HG02623 (cell line): Measurements from ENCODE around the gene SLC35F6.
"Not testable (repeated sequence)": the region's sequence is repeated elsewhere in the genome, so short reads cannot be mapped to it uniquely, and the experiment has no call there.

Experiments used
- ATAC-seq: cut with Tn5 transposase; IDR thresholded peaks from one replicate; pipeline ENCODE4 v1.9.1; 2021; ENCODE audit warnings: moderate library complexity; ENCODE audit not compliant: unreplicated experiment

SLC35F6 gene

DNA sequence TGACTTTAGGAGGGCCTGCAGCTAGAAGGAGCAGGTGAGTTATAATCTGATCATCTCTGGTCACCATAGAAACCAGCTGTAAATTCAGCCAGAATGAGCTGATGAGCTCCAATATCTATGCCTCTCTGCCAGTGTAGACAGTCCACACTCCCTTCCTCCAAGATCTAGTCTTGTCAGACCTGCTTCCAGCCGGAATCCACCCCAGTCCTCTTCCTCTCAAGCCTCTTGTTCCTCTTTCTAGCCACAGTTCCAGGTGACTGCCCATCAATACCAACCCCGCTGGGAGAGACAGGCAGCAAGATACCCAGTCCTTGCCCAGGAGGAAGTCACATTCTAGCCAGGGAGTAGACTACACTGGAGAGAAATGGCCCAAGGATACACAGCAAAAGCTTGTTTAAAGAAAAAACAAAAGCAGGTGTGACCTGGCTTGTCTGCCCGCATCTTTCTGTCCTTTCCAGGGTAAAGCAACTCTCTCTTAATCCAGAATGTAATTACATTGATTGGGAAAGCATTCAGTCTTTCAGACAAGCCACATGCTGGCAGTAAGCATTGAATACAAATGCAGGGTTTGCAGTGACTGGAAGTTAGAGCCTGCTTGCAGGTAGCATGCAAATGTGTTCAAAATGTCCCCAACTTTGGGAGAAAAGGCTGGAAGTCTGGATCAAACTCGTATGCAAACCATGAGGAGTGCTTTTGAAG lies 9.0 kb upstream of the SLC35F6 start:
- no peak for ATAC-seq

DNA sequence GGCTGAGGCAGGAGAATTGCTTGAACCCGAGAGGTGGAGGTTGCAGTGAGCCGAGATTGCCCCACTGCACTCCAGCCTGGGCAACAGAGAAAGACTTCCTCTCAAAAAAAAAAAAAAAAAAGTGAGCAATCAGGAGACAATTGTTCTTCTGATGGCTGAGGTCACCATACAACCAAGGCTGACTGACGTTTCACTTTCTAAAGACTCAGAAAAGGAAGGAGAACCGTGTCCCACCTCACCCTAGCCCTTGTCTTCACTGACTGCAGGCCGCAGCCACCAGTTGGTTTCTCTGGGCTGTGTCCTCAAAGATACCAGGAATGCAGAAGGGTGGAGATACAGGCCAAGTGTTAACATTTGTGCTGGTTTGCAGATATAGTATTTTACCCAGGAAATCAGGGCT lies 7.7 kb upstream of the SLC35F6 start:
- no peak for ATAC-seq

DNA sequence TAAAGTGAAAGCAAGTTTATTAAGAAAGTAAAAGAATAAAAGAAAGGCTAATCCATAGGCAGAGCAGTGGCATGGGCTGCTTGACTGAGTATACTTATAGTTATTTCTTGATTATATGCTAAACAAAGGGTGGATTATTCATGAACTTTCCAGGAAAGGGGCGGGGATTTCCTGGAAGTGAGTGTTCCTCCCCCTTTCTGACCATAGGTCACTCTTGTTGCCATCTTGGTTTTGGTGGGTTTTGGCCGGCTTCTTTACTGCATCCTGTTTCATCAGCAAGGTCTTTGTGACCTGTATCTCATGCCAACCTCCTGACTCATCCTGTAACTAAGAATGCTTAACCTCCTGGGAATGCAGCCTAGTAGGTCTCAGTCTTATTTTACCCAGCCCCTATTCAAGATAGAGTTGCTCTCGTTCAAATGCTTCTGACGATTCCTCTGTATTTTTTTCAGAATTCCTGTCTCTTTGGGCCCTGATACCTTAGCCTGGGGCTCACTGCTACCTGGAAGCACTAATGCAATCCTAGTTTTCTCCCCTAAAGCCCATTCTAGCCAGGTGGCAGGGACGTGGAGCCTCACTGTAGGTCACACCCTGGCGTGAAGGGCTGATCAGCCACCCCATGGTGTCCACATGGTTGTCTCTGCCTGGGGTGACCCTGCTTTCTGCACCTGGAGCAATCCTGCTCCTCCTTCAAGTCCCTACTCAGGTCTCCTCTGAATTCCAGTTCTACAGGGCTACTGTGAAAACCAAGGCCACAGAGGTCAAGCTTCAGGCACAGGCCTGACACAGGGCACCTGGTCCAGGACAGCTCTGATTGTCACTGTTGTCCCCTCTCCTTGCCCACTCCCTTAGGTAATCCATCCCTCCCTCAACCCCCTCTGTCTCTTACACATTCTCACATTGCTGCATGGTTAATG lies 6.0 kb upstream of the SLC35F6 start:
- no peak for ATAC-seq

DNA sequence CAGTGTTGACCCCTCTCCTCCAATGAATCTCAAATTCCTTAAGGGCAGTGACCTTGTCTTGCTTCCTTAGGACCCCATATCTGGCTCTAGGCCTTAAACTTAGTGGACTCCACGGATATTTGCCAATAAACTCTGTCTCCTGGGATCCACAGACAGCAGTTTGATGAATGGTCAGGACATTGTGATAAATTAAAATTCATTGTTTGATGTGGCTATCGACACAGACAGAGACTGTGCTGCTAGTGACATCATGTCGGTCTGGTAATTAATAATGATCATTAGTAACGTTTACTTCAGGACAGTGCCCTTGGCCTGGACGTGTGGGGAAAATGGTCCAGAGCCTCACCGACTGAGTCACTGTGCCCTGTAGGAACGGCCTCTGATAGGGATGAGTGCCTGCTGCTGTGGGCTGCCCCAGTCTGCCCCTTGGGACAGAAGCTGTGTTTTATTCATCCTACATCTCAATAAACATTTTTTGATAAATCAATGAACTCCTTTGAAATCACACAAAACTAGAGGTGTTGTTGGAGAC lies 5.2 kb upstream of the SLC35F6 start:
- ATAC-seq = no peak

DNA sequence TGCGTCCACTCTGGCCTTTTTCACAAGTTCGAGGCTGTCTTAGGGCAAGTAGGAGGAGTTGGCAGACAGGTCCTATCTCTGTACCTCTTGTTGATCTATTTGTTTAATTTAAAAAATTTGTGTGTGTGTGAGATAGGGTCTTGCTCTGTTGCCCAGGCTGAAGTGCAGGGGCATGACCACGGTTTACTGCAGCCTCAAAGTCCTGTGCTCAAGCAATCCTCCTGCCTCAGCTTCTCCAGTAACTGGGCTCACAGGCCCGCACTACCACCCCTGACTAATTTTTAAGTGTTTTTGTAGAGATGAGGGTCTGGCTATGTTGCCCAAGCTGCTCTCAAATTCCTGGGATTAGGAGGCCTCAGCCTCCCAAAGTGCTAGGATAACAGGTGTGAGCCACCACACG lies 4.2 kb upstream of the SLC35F6 start:
- ATAC-seq = no peak

DNA sequence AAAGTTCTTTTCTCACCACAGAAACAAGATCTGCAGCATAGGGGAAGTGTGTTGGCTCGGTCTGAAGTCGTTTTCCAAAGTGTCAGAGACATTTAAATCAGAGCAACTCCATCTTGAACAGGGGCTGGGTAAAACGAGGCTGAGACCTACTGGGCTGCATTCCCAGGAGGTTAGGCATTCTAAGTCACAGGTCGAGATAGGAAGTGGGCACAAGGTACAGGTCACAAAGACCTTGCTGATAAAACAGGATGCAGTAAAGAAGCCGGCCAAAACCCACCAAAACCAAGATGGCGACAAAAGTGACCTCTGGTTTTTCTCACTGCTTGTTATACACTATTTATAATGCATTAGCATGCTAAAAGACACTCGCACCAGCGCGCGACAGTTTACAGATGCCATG lies 3.1 kb upstream of the SLC35F6 start:
- not testable (repeated sequence) for ATAC-seq

DNA sequence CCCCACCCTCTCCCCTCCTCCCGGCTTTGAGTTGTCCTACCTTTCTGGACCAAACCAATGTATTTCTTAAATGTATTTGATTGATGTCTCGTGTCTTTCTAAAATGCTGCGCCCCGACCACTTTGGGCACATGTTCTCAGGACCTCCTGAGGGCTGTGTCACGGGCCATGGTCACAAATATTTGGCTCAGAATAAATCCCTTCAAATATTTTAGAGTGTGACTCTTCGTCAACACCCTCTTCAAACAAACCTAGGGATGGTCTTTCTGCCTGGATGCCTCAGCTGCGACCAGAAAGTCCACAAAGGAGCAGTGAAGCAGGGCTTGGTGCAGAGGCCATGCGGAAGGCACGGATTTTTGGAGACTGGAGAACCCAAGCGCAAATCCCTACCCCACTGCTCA lies 1.1 kb upstream of the SLC35F6 start:
- no peak for ATAC-seq

DNA sequence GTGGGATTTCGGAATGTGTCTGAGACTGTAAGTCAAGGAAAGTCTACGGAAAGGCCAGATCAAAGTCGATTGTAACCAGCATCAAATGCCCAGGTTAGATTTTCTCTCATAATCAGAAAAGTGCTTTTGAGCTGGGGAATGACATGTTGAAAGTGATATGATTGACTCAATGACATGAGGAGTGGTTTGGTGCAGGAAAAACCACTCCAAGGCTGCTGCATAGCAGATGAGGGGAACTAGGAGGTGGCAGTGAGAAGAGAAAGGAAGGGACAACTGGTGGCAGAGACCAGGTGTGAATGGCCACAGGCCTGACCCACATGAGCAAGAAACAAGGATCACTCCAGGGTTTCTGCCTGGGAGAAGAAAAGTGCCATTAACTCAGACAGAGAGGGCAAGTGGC lies 822 bp downstream of the SLC35F6 start:
- ATAC-seq = no peak

DNA sequence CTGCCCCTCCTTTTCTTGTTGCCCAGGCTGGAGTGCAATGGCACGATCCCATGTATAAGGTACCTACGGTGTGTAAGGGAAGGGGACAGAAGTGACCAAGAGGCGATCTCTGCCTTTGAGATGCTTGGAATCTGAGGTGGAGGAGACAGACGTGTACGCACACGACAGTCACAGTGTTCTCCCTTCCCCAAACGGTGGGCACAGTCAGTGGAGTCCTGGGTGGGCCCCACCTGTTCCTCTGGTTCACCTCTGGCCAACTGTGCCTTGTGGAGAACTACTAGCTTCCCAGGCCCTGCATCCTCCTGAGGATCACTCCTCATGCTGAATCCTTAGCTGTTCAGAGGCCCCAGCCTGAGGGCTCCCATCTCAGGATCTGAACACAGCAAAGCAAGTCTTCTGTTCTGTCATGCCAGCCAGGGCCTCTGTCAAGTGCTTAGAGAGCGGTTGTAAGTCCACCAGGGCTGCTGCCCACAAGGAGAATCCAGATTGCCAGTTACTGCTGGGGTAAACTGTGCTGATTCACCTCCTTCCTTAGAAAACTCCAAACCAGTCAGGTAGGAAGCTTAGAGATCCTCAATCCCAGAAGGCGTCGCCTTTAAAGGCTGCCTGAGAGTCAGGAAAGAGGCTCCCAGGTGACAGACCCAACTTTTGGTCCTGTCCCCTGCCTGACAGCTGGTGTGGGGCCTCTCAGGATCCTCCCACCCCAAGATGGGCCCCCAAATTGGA lies 1.6 kb downstream of the SLC35F6 start:
- no peak for ATAC-seq

DNA sequence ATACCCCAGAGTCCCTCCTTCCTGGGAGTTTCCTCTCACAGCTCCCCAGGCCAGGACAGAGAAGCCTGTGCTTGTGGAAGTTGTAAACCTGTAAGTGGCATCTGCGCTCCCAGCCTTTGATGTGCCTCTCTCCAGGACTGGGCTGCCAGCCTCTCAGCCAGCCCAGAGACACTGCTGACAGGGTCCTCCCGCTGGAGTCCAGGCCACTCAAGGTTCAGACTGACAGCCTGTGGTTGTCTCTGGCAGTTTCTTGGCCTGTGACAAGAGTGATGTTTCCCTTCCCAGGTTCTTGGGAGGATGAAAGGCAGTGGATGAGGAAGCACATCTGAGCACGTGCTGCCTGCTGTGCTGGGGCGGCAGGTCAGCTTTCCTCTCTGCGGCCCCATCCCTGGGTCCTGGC lies 3.0 kb downstream of the SLC35F6 start:
- no peak for ATAC-seq

DNA sequence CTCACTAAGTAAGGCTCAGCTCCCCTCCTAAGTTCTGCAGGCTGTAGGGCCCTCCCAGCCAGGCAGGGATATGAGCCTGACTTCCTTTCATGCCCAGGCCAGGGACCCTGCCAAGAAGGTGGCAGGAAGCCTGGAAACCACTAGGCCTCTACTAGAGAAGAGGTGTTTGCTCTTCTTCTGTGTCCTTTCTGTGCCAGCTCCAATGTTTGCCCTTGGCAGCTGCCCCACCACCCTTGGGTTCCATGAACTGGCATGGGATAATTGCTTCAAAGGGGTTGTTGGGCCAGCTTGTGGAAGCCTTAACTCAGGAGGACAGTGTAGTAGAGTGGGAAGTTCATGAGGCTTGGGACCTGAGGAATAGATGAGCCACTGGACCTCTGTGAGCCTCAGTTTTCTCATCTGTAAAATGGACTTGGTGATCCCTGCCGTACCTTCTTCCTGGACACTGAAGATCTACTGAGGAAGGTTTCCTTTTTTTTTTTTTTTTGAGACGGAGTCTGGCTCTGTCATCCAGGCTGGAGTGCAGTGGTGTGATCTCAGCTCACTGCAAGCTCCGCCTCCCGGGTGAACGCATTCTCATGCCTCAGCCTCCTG lies 3.9 kb downstream of the SLC35F6 start:
- no peak for ATAC-seq

DNA sequence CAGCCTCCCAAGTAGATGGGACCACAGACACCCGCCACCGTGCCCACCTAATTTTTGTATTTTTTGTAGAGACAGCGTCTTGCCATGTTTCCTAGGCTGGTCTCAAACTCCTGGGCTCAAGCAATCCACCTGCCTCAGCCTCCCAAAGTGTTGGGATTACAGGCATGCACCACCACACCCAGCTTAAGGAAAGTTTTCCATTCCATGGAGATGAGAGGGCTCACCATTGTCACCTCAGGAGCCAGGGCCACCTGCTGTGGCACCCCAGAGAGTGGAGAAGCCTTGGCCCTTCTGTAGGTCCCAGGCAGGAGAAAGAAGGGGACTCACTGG lies 4.6 kb downstream of the SLC35F6 start:
- no peak for ATAC-seq

DNA sequence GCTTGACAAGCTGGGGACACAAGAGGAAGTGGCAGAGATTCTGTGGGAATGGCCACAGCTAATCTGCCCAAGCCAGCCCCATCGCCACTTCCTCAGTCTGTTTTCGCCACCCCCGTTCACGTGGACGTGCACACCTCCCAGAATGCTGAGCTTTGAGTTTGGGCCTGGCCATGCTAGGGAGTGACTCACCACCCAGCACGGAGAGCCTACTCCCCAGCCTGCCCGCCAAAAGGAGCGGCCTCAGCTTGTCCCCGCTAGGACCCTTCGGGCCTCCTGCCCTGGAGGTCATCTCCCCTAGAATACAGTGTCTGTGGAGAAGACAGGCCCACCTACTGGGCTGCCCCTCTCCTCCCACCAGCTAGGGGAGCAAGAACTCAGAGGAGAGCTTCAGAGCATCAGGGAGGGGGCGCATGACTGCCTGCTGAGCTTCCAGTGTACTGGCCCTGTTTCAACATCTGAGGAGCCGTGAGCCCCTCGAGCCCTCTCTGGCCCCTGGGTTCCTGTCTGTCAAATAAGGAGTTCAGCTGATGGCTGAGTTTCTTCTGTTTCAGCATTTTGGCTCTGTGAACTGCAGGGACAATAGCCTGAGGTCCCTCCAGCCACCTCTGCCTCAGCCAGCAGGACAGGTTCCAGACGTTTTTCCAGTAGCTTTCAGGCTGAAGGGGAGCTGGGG lies 5.1 kb downstream of the SLC35F6 start:
- no peak for ATAC-seq

DNA sequence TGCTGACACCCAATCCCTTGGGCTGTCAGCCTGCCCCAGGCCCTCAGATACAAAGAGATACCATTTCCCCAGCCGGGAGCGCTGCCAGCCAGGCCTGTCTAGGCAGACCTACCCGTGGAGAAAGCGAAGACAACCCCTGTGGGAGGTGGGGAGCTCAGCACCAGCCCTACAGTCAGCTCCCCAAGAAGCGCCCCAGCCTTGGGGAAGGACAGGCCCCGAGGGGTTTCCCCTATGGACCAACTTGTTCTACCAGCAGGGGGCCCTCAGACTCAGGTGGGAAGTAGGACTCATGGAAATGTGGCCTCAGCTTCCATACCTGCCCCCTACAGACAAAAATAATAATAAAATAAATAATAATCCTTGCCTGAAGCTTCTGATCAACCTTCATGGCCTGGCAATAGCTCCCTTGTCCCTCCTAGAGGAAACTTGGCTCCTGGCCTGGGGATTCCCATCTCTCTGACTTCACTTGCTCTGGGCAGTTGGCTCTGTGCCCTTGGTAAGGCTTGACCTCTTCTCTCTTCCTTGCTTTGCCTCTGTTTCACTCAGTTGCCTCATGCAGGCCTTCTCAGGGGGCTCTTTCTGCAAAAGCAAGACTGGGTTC lies 7.0 kb downstream of the SLC35F6 start:
- ATAC-seq = no peak

DNA sequence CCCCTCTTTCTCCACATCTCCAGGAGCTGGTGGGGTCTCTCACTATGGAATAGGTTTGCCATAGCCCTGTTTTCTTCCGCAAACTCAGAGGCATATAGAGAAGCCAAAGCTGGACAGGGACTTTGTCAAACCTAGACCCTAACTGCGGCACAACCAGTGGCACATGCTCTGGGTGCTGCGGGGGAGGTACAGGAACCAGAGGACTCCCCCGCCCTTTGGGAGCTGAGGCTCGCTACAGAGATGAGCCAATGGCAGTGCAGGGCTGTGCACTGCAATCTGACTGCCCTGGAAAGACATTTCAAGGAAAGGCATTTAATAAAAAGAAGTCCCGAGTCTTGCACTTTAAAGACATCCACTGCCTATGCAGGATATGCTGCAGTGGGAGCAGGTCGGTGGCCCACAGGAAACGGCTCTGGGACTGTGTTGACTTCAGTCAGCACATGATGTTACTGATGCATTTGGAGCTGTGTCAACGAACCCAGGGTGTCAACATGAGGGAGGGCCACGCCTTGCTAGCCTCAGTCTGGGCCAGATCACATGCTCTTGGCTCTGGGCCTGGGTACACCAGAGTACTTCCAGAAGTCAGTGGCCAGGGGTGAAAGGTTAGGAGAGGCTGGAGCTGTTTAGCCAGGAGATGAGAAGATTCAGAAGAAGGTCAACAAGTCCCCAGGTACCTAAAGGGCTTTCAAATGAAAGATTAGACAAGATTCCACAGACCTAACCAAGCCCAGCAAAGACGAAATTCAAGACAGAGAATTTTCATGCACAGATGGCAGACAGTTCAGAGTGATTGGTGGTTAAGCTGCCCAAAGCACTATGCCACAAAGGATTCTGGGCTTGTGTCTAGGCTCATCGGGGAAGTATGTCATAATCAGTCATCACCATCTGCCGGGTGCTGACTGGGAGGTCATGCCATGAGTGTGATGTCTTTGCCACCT lies 8.2 kb downstream of the SLC35F6 start:
- no peak for ATAC-seq

DNA sequence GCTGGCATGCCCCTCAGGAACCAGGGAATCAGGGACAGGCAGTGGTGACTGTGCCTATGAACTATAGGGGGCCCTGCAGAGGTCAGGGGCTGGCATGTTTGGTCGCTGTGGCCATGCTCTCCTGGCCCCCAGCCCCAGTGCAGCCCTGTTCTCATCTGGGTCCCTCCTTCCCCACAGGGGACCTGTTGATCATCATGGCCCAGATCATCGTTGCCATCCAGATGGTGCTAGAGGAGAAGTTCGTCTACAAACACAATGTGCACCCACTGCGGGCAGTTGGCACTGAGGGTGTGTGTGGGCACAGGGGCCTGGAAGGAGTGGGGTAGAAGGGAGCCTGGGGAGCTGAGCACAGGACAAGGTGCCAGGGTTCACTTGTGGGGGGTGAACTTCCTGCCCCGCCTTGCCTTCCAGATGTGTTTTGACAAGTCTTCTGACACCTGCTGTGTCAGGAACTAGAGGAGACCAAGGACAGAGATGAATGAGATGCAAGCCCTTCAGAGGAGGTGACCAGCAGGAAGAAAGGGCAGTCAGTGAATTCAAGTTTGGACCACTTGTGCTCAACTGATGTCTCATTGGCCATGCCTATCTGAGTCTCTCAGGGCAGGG lies 12.2 kb downstream of the SLC35F6 start:
- no peak for ATAC-seq

DNA sequence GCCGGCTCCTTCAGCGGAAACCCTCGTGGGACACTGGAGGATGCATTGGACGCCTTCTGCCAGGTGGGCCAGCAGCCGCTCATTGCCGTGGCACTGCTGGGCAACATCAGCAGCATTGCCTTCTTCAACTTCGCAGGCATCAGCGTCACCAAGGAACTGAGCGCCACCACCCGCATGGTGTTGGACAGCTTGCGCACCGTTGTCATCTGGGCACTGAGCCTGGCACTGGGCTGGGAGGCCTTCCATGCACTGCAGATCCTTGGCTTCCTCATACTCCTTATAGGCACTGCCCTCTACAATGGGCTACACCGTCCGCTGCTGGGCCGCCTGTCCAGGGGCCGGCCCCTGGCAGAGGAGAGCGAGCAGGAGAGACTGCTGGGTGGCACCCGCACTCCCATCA lies 14.0 kb downstream of the SLC35F6 start:
- ATAC-seq = no peak

DNA sequence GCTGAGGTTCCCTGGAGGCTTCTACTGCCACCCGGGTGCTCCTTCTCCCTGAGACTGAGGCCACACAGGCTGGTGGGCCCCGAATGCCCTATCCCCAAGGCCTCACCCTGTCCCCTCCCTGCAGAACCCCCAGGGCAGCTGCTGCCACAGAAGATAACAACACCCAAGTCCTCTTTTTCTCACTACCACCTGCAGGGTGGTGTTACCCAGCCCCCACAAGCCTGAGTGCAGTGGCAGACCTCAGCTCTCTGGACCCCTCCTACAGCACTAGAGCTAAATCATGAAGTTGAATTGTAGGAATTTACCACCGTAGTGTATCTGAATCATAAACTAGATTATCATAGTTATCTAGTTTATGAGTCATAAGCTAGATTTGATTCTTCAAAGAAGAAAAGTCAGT lies 14.4 kb downstream of the SLC35F6 start:
- ATAC-seq = no peak
